Mucosa of gallbladder (tissue), 1 donor: ENCODE measurements around the gene ASMT. TPM values are rescaled to one million over a fixed set of nuclear protein-coding genes. Genes with fewer than 3 reads are reported as not detected.
A peak's percentile ranks its signal among the peaks of the same experiment; 100 is the strongest.
"Not testable (repeated sequence)": the region's sequence is repeated elsewhere in the genome, so short reads cannot be mapped to it uniquely, and the experiment has no call there.

ENCODE experiments used
- DNase-seq: peaks from one replicate; pipeline ENCODE4 v3.0.0-alpha.2; 2020; ENCODE audit warnings: low spot score
- total RNA-seq: library from RNA; stranded (reverse); gene quantifications from one replicate; pipeline ENCODE4 v1.2.1, GENCODE V29; 2021
- donor health status: DM: no; HTN: no; CAD: no.

The ASMT gene
- total RNA-seq, 1 donor from 2014 or later = not detected

- DNase-seq = no peak
Observed at GRCh38 chrX:1649621-1650020, 34.8 kb downstream of the ASMT start.

DNA sequence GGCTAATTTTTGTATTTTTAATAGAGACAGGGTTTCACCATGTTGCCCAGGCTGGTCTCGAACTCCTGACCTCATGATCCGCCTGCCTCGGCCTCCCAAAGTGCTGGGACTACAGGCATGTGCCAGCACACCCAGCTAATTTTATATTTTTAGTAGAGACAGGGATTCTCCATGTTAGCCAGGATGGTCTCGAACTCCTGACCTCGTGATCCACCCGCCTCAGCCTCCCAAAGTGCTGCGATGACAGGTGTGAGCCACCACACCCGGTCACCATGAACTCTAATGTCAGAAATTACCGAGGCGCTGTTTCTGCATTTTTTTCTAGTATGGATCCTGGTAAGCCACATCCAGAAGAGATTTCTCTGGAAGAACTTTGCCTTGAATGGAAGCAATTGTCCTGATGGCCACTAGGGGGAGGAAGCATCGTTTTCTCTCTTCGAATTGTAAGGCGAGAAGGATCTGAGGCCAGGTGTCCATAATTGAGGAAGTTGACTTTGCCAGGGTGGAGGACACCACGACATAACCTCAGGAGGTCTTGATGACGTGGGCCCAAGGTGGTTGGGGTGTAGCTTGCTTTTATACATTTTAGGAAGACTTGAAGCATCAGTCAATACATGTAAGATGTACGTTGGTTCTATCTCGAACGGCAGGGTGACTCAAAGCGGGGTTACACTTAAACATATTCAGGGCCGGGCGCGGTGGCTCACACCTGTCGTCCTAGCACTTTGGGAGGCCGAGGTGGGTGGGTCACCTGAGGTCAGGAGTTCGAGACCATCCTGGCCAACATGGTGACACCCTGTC, 37.4 kb downstream of the ASMT start:
- peak; percentile 32 for DNase-seq

DNA sequence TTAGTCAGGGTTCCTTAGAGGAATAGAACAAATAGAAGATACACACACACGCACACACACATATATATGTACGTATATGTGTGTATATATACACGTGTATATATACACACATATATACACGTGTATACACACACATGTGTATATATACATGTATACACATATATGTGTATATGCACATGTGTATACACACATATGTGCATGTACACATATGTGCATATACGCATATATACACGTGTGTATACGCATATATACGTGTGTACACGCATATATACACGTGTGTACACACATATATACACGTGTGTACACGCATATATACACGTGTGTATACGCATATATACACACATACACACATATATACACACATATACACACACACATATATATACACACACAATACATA, 41.5 kb downstream of the ASMT start:
- no peak for DNase-seq

DNA sequence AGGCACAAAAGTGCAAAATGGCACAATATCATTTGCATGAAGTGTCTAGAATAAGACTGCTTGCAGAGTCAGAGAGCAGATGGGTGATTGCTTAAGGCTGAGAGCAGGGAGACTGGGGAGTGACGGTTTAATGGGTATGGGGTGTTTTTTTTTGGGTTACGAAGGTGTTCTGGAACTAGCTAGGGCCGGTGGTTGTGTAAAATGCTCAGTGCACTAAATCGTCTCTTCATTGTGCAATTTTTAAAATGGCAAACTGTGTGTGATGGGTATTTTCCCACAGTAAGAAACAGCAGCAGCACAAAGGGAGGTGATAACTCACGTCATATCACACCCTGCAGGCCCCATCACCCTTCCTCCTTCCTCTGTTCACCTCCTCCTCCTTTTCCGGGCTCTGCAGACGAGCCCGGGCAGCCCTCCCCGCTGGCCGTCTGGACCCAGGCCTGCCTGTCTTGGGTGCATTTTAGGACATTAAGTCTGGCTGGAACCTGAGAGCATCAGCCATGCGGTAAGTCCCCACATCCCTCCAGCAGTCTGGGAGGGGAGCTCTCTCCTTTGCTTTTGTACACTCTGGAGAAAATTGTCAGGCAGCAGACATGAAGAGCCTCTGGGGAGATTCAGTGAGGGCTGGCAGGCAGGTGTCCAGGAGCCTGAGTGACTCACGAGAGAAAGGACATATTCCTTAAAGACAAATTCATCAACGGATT, 42.7 kb downstream of the ASMT start:
- no peak for DNase-seq

DNA sequence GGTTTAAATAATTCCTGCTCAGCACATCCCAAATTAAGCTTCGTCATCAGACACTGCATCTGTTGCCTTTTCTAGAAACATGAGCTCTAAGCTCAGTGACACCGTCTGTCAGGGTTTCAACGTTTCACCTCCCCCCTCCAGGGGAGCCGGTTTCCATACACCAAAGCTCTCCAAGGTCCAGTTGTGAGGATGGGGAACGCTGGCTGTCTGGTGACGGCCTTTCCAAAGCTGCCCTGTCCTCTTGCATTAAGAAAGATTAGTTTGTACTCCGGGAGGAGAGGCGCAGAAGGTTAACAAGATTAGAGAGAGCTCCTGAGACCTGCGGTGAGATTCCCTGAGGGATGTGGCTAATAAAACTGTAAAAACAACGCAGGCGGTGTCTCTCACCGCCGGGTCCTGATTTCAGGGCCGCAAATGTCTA, 43.2 kb downstream of the ASMT start:
- DNase-seq = no peak

GRCh38 chrX:1659664-1660461, 45.0 kb downstream of the ASMT start:
- DNase-seq = no peak

- DNase-seq = peak; percentile 28
Observed at GRCh38 chrX:1661048-1661921, 46.4 kb downstream of the ASMT start.

DNA sequence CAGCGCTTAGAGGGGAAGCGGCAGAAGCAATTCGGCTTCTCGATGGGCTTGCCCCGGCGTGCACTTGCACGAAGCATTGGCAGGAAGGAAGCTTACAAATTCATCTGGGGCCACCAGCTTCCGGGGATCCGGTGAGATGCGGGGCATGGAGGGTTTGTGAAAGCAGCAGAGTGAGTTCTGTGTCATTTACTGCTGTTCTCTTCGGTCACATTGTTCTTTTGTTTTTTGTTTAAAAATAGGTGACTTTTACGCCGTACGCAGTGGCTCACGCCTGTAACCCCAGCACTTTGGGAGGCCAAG, 47.0 kb downstream of the ASMT start:
- DNase-seq = no peak

GRCh38 chrX:1667566-1667965, 52.7 kb downstream of the ASMT start:
- DNase-seq = no peak

DNA sequence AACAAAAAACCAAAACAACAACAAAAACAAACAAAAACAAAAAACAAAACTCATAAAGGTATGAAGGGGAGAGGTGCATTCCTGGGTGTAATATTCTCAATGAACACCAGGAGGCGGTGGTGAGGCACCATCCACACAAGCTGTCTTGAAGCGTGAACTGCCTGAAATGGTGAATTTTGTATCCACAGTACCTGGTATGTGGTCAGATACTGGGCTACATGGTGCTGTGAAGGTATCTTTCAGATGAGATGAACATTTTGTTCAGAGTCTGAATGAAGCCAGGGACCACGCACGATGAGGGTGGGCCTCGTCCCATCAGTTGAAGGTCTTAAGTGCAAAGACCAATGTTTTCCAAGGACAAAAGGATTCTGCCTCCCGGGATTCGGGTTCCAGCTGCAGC, 58.5 kb downstream of the ASMT start:
- DNase-seq = no peak

- no peak for DNase-seq
Observed at GRCh38 chrX:1676866-1677265, 62.0 kb downstream of the ASMT start.

DNA sequence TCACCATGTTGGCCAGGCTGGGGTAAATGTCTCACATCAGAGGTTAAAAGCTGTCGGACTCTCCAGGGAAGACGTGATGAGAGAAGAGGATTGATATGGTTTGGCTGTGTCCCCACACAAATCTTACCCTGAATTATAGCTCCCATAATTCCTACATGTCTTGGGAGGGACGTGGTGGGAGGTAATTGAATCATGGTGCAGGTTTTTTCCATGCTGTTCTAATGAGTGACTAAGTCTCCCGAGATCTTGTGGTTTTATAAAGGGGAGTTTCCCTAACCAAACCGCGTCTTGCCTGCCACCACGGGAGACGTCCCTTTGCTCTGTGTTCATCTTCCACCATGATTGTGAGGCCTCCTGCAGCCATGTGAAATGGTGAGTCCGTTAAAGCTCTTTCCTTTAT, 64.4 kb downstream of the ASMT start:
- DNase-seq = no peak

GRCh38 chrX:1681439-1681838, 66.6 kb downstream of the ASMT start:
- DNase-seq = no peak

- not testable (repeated sequence) for DNase-seq
Observed at GRCh38 chrX:1681856-1682255, 67.0 kb downstream of the ASMT start.

DNA sequence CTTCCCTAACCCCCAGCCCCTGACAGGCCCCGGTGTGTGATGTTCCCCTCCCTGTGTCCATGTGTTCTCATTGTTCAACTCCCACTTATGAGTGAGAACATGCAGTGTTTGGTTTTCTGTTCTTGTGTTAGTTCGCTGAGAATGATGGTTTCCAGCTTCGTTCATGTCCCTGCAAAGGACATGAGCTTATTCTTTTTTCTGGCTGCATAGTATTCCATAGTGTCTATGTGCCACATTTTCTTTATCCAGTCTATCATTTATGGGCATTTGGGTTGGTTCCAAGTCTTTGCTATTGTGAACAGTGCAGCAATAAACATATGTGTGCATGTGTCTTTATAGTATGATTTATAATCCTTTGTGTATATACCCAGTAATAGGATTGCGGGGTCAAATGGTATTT, 67.6 kb downstream of the ASMT start:
- DNase-seq = not testable (repeated sequence)

GRCh38 chrX:1684883-1685282, 70.0 kb downstream of the ASMT start:
- not testable (repeated sequence) for DNase-seq

DNA sequence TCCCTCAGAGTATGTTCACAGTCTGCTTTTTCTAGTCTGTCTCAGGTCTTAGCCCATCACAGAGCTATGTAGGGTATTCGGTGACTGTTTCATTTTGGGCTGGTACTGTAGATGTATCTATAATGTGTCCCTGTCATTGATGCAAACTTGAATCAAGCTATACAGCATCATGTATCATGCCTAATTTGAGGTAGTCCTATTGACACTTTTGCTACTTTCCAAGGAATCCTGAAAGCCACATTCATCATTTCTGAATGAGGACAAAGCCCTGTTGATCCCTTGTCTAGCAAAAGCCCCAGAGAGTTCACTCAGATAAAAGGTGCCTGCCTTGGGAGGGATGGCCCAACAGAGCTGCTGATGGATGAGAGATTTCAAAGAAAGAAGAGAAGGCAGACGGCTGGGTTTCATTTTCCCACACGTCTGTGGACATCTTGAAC, 70.6 kb downstream of the ASMT start:
- DNase-seq = not testable (repeated sequence)

DNA sequence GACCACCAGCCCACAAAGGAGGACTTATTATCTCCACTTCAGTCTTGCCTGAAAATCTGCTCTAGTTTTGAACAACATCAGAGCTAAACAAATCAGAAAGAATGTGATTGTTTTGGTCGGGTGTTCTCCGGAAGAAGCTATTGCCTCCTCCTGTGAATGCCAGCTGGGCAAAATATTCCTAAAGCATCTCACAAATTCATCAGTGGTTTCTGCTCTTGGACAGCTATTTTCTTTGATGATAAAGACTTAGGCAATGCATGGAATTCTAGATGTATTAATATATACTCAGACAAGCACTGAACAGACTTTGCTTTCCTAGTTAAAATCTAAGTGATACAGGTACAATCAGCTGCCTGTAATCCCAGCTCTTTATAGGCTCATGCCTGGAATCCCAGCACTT, 71.8 kb downstream of the ASMT start:
- no peak for DNase-seq
